Retina (tissue), 1 donor: ENCODE data around the gene FOXK2.
A peak's percentile ranks its signal among the peaks of the same experiment; 100 is the strongest.

ENCODE experiments used
- DNase-seq: peaks from one replicate; pipeline ENCODE4 v3.0.0-alpha.2; 2016

Gene FOXK2

DNA sequence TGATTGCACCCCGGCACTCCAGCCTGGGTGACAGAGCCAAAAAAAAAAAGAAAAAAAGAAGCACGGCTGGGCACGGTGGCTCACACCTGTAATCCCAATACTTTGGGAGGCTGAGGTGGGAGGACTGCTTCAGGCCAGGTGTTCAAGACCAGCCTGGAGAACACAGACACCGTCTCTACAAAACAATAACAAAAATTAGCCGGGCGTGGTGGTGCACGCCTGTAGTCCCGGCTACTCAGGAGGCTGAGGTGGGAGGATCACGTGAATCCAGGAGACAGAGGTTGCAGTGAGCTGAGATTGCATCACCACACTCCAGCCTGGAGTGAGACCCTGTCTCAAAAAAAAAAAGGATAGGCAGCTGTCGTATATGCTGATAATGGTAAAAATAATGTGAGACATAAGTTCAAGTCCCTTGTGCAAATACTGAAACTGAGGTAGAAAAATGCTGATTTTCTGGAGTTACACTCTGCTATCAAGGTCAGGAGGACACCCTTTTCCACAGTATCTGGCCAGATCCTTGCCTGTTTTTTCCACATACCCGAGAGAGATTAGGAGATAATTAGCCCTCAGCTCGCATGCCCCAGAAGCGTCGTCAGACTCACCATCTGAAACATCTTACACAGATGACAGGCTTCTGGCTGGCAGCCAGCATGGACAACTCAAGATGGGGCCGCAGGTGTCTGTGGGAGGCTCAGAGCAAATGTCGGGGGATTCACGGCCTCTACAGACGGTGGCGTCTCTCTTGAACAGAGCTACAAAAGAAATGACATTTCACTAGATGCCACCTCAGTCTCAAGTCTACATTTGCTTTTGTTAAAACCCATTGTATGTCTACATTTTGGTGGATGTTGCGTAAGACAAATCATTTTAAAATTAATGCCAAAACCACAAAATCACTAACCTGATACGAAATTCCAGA, 91.9 kb downstream of the FOXK2 start:
- peak; percentile 55 for DNase-seq

DNA sequence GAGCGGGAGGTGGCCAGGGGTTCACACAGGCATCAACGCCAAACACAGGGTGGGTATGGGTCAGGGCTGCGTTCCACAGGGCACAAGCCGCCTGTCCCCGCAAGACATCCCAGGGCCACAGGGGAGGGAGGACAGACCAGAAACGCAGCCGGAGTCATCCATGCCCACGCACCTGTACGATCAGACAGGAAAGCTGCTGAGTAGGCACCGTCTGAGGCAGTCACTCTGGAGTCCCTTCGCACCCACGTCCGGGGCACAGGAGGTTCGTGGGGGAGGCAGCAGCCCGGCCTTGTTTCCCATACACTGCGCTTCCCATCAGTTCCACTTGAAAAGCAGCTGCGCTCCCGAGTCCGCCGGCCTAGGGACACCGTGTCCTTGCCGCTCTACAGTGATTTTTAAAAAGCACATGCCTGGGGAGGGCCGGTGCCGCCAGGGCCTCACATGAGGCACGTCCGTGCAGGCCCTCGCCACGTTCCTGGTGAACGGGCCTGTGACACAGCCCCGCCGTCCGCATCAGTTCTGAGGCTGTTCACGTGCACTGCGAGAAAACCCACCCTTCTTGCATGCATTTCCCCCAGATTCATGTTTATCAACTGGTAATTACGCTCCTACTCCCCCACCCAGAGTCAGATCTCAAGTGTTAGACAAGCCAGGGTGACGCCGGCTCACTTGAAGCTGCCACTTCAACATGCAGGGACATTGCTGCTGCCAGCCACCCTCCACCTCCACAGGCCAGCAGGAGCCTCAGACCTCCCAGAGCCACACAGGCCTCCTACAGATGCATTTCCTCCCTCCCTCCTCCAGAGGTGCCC, 94.0 kb downstream of the FOXK2 start:
- DNase-seq = no peak

DNA sequence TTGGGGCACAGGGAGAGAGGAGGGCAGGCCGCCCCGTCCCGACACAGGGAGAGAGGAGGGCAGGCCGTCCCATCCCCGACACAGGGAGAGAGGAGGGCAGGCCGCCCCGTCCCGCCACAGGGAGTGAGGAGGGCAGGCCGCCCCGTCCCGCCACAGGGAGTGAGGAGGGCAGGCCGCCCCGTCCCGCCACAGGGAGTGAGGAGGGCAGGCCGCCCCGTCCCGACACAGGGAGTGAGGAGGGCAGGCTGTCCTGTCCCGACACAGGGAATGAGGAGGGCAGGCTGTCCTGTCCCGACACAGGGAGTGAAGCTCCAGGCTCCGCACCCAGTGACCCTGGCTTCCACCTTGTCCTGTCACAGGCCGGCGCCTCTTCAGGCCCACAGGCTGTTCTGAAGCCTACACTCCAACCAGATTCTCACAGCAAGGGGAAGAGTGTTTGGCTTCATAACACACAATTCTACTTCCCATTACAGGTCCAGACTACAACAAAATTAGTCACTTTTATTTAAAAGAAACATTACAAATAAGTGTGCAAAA, 94.6 kb downstream of the FOXK2 start:
- DNase-seq = no peak

DNA sequence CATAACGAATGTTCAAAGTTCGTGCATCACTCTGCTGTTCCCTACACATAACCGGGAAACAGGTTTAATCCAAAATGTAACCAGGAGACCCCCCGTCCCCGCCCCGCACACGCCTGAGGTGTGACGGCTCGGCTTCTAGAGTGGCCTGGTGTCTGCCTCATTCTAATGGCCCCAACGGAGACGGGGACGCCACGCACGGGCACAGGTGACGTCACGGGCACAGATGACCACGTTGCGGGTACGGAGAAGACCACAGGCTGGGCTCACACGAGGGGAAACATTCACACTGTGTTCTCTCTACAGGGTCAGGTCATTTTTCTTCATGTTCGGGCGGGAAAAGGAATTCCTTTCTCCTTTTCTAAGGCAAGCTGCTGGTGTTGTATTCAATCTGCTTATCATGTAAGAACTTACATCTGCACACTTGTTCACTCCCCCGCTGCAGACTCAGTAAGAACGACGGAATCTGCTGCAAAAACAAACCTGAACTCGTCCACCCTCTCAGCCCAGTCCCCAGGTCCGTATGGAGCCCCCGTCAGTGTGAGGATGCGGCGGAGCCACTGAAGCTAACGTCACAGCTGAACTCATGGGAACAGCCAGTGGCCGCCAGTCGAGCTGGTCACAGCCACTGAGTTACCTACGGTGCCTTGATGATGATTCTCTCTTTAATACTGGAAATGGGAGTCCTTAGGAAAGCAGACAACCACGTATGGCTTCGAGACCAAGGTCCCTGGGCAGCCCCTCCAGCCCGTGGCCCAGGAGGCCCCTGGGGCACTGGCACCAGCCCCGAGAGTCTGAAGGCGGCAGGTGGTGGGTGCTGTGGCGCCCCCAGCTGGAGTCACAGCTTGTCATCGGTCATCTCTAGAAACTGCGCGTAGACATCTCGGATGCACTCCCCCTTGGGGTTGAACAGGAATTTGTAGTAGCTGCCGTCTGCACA, 95.8 kb downstream of the FOXK2 start:
- DNase-seq = no peak

DNA sequence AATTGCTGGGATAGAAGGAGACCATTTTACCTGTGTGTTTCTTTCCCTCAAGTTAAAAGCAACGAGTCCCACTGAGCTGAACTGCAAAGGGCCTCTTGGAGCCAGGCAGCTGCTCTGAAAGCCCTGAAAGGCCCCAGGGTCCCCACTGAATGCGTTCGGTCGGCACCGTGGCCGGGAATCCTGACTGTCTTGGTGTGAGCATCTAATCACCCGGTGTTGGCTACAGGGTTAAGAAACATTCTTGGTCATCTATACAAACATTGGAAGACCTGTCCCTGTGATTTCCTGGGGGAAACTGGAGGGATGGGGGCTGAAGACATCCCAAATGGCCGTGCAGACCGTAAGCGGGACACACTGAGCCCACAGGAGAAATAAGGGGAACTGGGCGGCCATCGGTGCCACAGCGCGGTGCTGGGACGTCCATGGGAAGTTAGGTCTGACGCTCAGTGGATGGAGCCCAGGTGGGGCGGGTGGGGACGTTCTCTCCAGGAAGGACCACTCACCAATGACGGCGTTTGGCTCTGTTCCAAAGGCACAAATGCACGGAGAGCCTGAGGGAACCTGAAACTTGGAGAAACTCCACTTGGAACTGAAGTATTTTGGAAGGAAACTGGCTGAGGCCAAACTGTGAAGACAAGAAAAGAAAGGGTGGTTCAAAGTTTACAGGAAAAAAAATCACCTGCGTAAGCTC, 96.6 kb downstream of the FOXK2 start:
- DNase-seq = no peak

DNA sequence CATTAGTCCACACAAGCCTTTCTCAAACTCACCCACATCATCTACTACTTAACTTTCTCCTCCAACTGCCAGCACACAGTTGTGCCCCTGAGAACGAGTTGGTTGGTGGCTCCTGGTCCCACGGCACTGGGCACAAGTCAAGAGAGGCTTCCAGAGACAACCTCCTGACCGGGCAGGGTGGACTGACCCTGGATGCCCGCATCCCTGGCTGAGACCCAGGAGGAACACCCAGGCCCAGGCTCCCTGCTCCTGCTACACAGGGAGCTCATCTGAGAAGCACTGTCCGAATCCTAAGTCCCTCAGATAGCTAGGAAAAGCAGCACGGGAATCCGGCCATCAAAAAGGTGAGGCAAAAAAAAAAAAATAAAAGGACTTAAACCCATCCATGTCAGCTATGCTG, 99.7 kb downstream of the FOXK2 start:
- DNase-seq = no peak

DNA sequence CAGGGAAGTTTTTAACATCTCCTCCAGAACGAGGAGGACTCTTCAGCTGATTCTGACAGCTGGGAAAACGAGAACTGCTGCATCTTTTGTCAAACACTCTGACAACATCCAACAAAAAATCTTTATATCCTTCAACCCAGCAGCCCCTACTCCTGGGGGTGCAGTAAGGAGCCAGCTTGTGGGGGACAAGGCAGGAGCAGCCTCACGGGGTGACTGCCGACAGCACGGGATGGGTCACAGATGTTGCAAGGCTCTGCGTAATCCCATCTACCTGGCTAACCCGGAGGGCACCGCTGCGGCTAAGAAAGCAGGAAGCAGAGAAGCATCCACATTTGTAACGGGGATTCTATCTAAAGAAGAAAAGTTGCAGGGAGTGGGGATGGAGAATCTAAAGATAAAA, 100.1 kb downstream of the FOXK2 start:
- no peak for DNase-seq

DNA sequence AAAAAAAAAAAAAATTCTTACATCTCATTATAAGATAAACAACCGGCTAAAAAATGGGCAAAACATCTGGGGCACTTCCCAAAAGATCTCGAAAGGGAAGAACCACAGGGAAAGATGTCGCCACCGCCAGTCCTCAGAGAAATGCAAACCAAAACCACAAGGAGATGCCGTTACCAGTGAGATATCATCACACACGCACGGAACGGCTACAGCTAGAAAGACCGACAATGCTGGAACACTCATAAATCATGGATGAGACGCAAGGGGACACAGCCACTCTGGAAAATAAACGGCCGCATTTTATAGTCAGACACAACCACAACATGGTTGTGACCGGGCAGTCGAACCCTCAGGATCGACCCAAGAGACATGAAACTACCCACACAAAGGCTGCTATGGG, 104.2 kb downstream of the FOXK2 start:
- no peak for DNase-seq

DNA sequence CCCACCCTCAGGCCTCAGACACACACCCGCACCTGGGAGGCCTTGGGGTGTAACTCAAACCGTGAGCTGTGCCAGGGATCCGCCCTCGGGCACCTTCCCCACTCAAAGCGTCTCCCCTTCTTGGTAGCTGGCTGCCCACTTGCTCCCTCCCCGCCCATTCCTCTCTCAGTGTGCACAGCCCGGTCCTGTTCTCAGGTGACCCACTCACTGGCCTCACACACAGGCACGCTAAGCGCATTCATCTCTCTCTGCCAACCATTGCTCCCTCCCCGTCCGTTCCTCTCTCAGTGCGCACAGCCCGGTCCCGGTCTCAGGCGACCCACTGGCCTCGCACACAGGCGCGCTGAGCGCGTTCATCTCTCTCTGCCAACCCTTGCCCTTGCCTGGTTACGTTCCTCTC, 107.9 kb downstream of the FOXK2 start:
- no peak for DNase-seq

DNA sequence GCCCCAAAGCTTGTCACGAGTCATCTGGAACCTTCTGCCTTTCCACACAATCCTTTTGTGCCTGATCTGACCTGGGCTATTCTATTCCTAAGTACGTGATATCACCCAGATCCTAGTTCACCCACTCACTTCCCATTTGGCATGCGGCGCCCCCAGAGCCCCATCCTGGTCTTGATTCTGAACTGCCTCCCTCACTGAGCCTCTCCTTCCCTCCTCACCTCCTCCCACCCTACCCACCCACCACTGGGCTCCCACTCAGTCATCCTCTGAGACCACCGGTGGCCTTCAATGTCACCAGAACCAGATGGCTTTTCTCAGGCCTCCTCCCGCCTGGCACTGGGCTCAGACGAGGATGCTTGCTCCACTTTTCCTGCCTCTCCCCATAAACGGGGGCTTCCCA, 110.2 kb downstream of the FOXK2 start:
- DNase-seq = no peak

DNA sequence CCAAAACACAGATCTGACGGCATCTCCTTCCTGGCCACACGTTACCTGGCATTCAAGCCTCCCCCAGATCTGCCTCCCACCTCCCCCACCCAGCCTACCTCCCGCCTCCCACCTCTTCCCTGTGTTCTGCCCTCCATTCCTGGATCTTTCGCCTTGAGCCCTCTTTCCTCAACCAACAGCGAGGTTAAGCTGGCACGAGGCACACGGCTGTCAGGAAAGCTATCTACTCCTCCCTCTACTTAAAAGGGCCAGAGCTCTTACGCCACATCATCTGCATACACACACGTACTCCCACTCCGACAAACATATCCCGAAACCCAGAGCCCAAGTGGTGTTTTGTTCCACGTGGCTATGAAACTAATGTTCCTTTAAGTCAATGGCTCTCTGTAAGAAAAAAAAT, 110.7 kb downstream of the FOXK2 start:
- no peak for DNase-seq

DNA sequence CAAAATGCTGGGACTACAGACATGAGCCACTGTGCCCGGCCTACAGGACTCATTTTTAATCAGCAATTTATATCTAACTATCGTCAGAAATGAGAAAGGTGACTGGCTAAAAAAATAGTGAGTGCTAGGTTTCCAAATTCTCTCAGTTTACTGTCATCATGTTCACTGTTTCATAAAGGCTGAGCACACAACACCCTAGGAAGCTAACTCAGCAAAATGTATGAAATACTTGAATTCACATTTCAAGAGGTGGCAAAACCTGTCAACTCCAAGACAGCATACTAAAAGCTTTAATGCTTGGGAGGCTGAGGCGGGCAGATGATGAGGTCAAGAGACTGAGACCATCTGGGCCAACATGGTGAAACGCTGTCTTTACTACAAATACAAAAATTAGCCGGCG, 112.0 kb downstream of the FOXK2 start:
- DNase-seq = no peak

DNA sequence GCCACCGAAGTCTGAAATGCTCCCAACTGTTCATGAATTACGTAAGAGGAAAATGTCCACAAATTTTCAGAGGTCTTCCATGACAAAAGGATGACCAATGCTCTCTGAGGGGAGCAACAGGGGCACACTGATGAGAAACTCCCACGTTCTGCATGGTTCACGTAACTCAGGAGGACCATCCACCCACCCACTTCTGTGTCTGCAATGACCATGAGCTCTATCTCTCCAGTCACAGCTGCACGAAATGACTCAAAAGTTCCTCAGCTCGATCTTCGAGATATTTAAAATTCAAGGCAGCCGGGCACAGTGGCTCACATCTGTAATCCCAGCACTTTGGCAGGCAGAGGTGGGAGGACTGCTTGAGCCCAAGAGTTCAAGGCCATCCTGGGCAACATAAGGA, 112.9 kb downstream of the FOXK2 start:
- no peak for DNase-seq

DNA sequence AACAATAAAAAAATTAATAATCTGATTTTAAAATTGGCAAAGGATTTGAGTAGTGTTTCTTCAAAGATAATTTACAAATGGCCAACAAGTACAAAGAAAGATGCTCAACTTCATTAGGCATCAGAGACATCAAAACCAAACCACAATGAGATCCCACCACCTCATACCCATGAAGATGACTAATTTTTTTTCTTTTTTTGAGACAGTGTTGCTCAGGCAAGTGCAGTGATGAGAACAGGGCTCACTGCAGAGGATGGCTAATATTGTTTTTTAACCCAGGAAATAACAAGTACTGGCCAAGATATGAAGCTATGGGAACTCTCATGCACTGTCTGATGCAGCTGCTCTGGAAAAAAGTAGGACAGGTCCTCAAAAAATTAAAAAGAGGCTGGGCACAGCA, 113.8 kb downstream of the FOXK2 start:
- no peak for DNase-seq

DNA sequence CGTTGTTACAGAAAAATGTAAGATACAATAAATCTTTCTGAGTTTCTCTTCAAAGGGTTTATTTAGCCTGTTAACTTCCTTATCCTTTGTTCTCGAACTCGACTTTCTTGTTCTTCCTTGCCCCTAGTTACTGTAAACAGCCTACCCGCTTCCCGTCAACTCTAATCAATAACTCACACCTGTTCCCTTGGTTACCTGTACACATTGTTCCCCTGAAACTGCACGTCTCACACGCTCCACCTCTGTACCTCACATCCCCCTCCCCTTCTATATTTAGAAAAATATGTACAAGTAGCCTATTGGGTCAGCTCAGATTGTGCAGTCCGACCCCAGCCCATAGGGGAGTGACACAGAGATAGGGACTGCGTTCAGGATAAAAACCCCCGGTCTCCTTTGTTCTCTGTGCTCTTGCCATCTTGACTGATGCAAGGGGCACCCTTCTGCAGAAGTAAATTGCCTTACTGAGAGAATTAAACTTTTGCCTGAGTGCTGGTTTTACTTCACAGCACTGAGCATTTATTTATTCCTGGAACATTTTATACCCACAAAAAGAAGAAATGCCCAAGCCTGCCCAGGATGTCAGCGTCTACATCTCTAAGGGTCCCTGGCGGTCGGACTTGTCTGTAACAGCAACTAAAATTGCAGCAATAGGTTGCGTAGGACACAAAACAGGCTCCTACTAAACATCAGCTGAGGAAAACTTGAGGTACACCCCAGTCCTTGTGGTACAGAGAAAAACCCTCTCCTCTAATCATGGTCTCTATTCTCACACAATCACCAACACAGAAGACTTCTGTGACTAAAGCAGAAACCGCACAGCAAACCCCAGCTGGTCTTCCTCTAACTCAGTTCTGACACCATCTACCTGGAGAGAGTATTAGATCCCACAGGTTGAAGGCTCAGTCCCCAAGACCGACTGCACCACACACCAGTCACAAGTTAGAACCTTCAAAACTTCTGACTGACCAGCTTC, 117.4 kb downstream of the FOXK2 start:
- DNase-seq = no peak

DNA sequence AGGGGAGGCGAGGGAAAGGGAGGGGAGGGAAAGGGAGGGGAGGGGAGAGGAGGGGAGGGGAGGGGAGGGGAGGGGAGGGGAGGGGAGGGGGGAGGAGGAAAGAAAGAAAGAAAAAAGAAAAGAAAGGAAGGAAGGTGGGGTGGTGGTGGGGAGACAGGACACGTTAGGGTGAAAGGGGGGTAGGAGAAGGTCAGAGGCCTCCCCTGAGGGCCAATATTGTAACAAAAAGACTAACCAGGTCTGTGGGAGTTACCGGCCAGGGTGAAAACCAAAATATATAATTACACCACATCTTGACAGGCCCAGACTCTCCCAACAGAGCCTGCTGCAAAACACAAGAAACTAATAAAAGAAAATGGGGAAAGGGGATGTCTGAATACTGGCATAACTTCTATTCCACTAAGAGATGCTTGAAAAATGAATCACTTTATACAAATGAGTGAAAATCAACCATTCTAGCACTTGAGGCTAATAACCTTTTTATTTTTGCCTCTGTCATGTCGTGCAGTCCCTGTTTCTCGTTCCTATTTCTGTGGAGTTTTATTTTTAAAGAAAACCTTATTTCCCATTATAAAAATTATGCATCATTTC, 118.7 kb downstream of the FOXK2 start:
- no peak for DNase-seq

DNA sequence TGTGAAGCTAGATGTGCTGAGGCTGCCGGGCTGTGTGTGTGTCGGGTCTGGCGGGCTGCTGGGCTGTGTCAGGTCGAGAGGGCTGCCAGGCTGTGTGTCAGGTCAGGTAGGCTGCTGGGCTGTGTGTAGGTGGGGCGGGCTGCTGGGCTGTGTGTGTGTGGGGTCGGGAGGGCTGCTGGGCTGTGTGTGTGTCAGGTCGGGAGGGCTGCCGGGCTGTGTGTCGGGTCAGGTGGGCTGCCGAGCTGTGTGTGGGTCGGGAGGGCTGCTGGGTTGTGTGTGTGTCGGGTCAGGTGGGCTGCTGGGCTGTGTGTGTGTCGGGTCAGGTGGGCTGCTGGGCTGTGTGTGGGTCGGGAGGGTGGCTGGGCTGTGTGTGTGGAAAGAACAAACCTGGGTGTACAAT, 120.1 kb downstream of the FOXK2 start:
- DNase-seq = no peak

DNA sequence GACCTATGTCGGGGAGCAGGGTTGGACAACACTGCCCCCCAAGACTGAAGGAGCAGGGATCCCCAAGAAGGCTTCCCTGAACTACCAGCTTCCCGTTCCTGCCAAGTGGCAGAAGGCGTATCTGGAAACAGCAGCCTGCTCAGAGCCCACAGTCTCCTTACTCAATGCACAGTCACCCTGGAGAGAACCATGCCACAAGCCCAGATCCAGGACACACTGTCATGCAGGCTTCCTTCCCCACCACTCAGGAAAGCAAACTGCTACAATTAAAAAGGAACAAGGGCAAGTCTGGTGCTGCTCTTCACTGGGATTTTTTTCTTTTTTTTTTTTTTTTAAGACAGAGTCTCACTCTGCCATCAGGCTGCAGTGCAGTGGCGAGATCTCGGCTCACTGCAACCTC, 120.5 kb downstream of the FOXK2 start:
- DNase-seq = no peak

DNA sequence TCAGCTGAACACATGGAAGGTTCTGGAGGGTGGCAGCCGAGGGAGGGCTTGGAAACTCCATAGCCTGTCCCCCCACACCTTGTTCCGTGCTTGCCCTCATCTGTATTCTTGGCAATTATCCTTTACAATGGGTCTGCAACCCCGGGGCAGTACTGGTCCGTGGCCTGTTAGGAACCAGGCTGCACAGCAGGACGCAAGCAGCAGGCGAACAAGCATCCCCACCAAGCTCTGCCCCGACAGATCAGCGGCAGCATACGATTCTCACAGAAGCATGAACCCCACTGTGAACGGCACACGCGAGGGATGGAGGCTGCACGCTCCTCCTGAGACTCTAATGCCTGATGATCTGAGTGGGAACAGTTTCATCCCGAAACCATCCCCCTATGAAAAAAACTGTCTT, 122.5 kb downstream of the FOXK2 start:
- no peak for DNase-seq

DNA sequence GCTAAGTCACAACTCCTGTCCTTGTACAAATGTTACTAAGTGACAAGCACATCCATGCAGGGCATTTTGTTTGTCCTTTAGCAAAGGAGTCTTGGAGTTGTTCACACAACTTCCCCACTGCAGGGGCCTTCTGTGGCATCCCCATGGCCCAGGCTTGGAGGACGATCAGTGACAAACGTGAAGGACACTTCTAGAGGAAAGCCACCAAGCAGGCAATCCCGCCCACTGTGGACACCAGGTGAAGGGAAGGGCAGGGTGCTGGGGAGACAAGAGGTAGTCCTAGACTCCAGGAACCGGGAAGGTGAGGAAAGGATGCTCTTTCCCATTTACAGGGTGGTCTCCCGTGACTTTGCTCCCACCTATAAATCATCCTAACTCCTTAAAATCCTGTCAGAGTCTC, 124.6 kb downstream of the FOXK2 start:
- no peak for DNase-seq

DNA sequence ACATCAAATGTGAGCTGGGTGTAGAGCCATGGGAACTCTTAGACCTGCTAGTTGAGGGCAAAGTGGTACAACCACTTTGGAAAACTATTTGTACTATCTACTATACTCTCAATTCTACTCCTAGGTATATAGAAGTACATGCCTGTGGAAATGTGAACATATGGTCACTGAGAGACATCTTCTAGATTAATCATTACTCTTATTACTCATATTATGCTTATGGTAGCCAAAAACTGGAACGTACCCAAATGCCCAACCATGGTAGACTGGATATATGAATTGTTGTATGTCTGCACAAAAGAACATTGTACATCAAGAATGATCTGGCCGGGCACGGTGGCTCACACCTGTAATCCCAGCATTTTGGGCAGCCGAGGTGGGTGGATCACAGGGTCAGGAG, 126.0 kb downstream of the FOXK2 start:
- no peak for DNase-seq
